Smooth muscle cell (in vitro differentiated cells): ENCODE data around the gene CSTF3. TPM values are rescaled to one million over a fixed set of nuclear protein-coding genes. Genes with fewer than 3 reads are reported as not detected.

ENCODE experiments used
- DNase-seq: peaks from one replicate; lab custom pipeline; 2025; ENCODE audit not compliant: unreplicated experiment; lab: John Stamatoyannopoulos, UW
- H2AFZ ChIP-seq: fragments of 200-600 bp; sonication (generic); 2 replicates; pipeline ENCODE4 v1.6.0; 2016; ENCODE audit warnings: antibody characterized with exemption, low read depth, mild to moderate bottlenecking
- H3F3A ChIP-seq: fragments of 200-600 bp; sonication (generic); 2 replicates; pipeline ENCODE4 v1.6.0; 2017; ENCODE audit warnings: antibody characterized with exemption, low read depth
- H3K27ac ChIP-seq: fragments of 200-600 bp; sonication (generic); 2 replicates; pipeline ENCODE4 v1.5.1; 2016; ENCODE audit warnings: low read depth, mild to moderate bottlenecking
- H3K27me3 ChIP-seq: fragments of 200-600 bp; sonication (generic); 2 replicates; pipeline ENCODE4 v1.6.1; 2016; ENCODE audit warnings: low read depth, mild to moderate bottlenecking
- H3K36me3 ChIP-seq: fragments of 200-600 bp; sonication (generic); 2 replicates; pipeline ENCODE4 v1.5.1; 2016; ENCODE audit warnings: low read depth
- H3K4me1 ChIP-seq: fragments of 200-600 bp; sonication (generic); 2 replicates; pipeline ENCODE4 v1.5.1; 2016; ENCODE audit warnings: low read depth
- H3K4me2 ChIP-seq: fragments of 200-600 bp; sonication (generic); 2 replicates; pipeline ENCODE4 v1.6.0; 2016; ENCODE audit warnings: mild to moderate bottlenecking
- H3K4me3 ChIP-seq: fragments of 200-600 bp; sonication (generic); 2 replicates; pipeline ENCODE4 v1.5.1; 2016; ENCODE audit warnings: mild to moderate bottlenecking
- H3K79me2 ChIP-seq: fragments of 200-600 bp; sonication (generic); 2 replicates; pipeline ENCODE4 v1.6.0; 2016; ENCODE audit warnings: low read depth, mild to moderate bottlenecking
- H3K9ac ChIP-seq: fragments of 200-600 bp; sonication (generic); 2 replicates; pipeline ENCODE4 v1.6.0; 2016; ENCODE audit warnings: low read depth
- H3K9me3 ChIP-seq: fragments of 200-600 bp; sonication (generic); replicated peaks from 2 replicates; pipeline ENCODE4 v1.5.1; 2016; ENCODE audit warnings: low read depth
- H4K20me1 ChIP-seq: fragments of 200-600 bp; sonication (generic); 2 replicates; pipeline ENCODE4 v1.6.0; 2016; ENCODE audit warnings: low read depth
- CTCF ChIP-seq: fragments of 200-600 bp; sonication (generic); IDR thresholded peaks from 2 replicates; pipeline ENCODE4 v1.5.1; 2017; ENCODE audit warnings: borderline replicate concordance, mild to moderate bottlenecking, antibody characterized with exemption; ENCODE audit not compliant: insufficient read depth, poor library complexity, severe bottlenecking
- WGBS: methylation state at CpG from one replicate; pipeline ENCODE4 v1.1.7; 2016; ENCODE audit warnings: low lambda C conversion rate; 5-methylcytosine and 5-hydroxymethylcytosine counted together
- polyA plus RNA-seq: library from polyadenylated mRNA; unstranded; fragments of >200 nt; fragmentation: Nextera tagmentation; extraction: Ambion mirVana; gene quantifications from 2 replicates; pipeline ENCODE4 v1.2.1, GENCODE V29; 2016
- total RNA-seq: library from RNA; depleted of rRNA; stranded (reverse); fragments of >200 nt; gene quantifications from 2 replicates; pipeline ENCODE4 v1.2.3, GENCODE V29; 2014

The CSTF3 gene
- total and polyA plus RNA-seq, 2 experiments from 2014 or later = 25.9 to 30.4 TPM

DNA sequence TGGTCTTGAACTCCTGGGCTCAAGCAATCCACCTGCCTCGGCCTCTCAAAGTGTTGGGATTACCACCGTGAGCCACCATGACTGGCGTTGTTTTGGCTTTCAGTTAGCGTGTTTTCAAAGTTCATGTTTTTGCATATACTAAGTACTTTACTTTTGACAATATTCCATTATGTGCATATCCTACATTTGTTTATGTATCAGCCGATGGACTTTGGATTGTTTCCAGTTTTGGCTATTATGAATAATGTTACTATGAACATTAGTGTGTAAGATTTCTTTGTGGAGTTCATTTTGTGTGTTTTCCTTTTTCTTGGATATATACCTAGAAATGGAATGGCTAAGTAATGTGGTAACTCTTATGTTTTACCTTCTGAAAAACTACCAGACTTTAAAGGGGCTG, 9.9 kb downstream of the CSTF3 start:
- Histone ChIP-seq H4K20me1 (peaks cover 99% of the 10 kb centered on the region), H3K27me3 (no peaks in the 10 kb centered on the region), H3K79me2 (peaks cover 100% of the 10 kb centered on the region), H3K9ac (no peak overlapping the region), H3K4me3 (no peak overlapping the region), H3K9me3 (no peaks in the 10 kb centered on the region), H3K4me1 (no peaks in the 10 kb centered on the region), H3F3A (no peaks in the 10 kb centered on the region), H3K27ac (no peak overlapping the region), H3K36me3 (no peaks in the 10 kb centered on the region), H3K4me2 (no peak overlapping the region), H2AFZ (no peak overlapping the region)
- TF ChIP-seq CTCF = no peak
- 89% methylated on average over 5 of the region's 5 CpGs for WGBS
- DNase-seq = no peak

DNA sequence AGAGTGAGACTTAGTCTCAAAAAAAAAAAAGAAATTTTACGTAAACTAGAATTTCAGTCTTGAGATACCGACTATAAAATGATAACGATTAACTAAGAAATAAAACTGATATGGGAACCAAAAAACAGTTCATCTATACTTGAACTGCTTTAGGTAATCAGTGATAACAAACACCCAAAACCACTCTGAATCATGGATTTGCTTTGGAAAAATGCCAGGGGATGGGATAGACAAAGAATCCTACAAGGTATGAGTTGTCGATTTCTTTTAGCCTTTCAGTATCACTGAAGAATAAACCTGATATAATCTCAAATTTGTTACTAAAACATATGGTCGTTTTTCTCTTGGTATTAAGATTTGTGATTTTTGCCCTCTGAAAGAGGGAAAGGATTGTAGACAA, 13.7 kb downstream of the CSTF3 start:
- no peak overlapping the region for H3K4me2 ChIP-seq
- H3K9ac ChIP-seq = no peak overlapping the region
- H3K79me2 ChIP-seq = peaks cover 100% of the 10 kb centered on the region
- no peaks in the 10 kb centered on the region for H3K27me3 ChIP-seq
- no peak for TF ChIP-seq CTCF
- H3K27ac ChIP-seq = no peak overlapping the region
- WGBS = 92% methylated on average over 5 of the region's 5 CpGs
- peaks cover 100% of the 10 kb centered on the region for H4K20me1 ChIP-seq
- no peak overlapping the region for H3K4me3 ChIP-seq
- H3K36me3 ChIP-seq = no peaks in the 10 kb centered on the region
- no peak overlapping the region for H2AFZ ChIP-seq
- no peak for DNase-seq
- no peaks in the 10 kb centered on the region for H3K9me3 ChIP-seq
- no peaks in the 10 kb centered on the region for H3F3A ChIP-seq
- H3K4me1 ChIP-seq = no peaks in the 10 kb centered on the region

- Histone ChIP-seq H3K9ac (no peak overlapping the region), H3K9me3 (no peaks in the 10 kb centered on the region), H3K4me1 (peaks cover 8% of the 10 kb centered on the region), H3K79me2 (peaks cover 27% of the 10 kb centered on the region), H3K4me3 (no peak overlapping the region), H4K20me1 (peaks cover 49% of the 10 kb centered on the region), H3K4me2 (peak overlapping the region; percentile 47), H3K27ac (peak overlapping the region; percentile 57), H3K27me3 (no peaks in the 10 kb centered on the region), H2AFZ (no peak overlapping the region), H3F3A (peaks cover 37% of the 10 kb centered on the region), H3K36me3 (peaks cover 6% of the 10 kb centered on the region)
- TF ChIP-seq CTCF = no peak
- no peak for DNase-seq
- 51% methylated on average over 4 of the region's 4 CpGs for WGBS
Measured at GRCh38 chr11:33135768-33136443, 25.4 kb downstream of the CSTF3 start.

- TF ChIP-seq CTCF = no peak
- WGBS = 3% methylated on average over 1 of the region's 1 CpG
- H3K27ac ChIP-seq = peak overlapping the region; percentile 57
- DNase-seq = no peak
- peaks cover under 1% of the 10 kb centered on the region for H3K36me3 ChIP-seq
- H3F3A ChIP-seq = peaks cover 37% of the 10 kb centered on the region
- no peaks in the 10 kb centered on the region for H3K9me3 ChIP-seq
- H3K27me3 ChIP-seq = no peaks in the 10 kb centered on the region
- H3K79me2 ChIP-seq = peaks cover 20% of the 10 kb centered on the region
- H3K4me3 ChIP-seq = no peak overlapping the region
- no peak overlapping the region for H3K9ac ChIP-seq
- peaks cover 43% of the 10 kb centered on the region for H4K20me1 ChIP-seq
- H2AFZ ChIP-seq = no peak overlapping the region
- peaks cover 8% of the 10 kb centered on the region for H3K4me1 ChIP-seq
- H3K4me2 ChIP-seq = peak overlapping the region; percentile 47
Measured at GRCh38 chr11:33135216-33135615, 26.1 kb downstream of the CSTF3 start.
